NCI-H82 treated with DMSO at 0.1 percent for 48 hours (cell line): ENCODE measurements around the gene NRIP2.

Experiments used
- DNase-seq: peaks from one replicate; lab custom pipeline; 2025; ENCODE audit not compliant: unreplicated experiment; lab: John Stamatoyannopoulos, UW

NRIP2 gene

DNA sequence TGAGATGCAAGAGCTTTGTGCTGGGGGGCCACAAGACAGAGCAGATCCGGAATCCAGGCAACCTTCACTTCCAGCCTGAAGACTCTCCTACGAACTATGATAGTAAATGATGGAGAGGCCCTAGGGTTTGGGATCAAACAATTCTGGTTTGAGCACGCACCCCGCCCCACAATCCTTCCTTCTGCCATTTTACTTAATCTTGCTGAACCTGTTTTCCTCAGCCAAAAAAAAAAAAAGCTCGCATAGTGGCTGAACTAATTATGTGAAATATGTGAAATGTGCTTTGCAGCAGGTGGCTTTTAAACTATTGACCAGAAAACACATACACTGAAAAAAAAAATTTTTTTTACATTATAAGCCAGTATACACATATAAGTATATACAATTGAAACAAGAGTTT is 23.0 kb downstream of the NRIP2 start:
- no peak for DNase-seq

DNA sequence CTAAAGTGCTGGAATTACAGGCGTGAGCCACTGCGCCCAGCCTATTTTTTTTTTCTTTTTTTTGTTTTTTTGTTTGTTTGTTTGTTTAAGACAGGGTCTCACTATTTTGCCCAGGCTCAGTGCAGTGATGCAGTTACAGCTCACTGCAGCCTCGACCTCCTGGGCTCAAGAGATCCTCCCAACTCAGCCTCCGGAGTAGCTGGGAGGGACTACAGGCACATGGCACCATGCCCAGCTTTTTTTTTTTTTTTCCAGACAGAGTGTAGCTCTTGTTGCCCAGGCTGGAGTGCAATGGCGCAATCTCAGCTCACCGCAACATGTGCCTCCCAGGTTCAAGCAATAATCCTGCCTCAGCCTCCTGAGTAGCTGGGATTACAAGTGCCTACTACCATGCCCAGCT is 28.1 kb downstream of the NRIP2 start:
- no peak for DNase-seq

DNA sequence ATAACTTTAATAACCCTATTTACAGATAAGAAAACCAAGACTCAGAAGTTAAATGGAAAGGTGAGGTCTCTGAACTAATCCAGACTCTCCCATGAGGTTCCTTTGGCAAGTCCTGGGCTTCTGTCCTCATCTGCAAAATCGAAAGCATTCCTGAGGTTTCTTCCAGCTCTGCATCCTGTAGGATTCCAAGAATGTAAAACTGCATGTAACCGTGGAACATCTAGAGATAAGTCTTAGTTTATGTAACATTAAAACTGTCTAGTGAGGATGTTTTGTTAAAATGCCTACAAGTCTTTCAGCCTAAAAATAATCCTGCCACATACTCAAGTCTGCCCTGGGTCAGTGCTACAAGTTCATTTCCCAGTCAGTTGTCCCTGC is 29.7 kb downstream of the NRIP2 start:
- DNase-seq = no peak

- no peak for DNase-seq
Observed at GRCh38 chr12:2804393-2805142, 30.3 kb downstream of the NRIP2 start.

DNA sequence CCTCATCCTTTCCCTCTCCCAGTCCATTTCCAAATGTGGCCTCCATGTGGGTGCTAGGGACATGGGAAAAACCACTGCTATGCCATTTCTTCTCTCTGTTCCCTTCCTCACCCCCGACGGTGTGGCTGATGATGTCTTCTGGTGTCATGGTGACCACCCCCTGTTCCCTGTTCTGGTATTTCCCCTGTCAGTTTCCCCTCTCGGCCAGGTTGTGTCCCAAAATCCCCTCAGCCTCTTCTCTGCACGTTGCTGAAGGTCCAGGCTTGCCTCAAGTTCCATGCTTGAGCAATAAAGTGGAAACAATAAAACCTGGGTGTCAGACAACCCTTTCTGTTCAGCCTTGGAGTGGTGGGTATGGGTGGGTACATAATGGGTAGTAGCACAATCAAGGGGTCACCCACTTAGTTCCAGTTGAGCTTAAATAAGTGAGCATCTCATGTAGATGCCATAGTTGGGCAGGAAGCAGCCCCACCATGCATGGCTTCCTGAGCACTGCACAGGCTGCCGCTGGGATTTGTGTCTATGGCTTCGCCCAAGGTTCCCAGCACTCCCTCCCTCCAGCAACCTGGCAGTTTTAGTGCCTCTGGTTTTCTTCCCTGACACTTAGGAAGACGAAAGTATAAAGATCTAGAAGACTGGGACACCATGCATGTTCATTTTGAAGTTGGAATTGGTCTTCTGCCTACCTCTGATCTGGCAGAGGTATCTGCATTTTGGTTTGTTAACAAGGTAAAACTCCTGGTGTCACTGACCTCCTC is 31.0 kb downstream of the NRIP2 start:
- no peak for DNase-seq

DNA sequence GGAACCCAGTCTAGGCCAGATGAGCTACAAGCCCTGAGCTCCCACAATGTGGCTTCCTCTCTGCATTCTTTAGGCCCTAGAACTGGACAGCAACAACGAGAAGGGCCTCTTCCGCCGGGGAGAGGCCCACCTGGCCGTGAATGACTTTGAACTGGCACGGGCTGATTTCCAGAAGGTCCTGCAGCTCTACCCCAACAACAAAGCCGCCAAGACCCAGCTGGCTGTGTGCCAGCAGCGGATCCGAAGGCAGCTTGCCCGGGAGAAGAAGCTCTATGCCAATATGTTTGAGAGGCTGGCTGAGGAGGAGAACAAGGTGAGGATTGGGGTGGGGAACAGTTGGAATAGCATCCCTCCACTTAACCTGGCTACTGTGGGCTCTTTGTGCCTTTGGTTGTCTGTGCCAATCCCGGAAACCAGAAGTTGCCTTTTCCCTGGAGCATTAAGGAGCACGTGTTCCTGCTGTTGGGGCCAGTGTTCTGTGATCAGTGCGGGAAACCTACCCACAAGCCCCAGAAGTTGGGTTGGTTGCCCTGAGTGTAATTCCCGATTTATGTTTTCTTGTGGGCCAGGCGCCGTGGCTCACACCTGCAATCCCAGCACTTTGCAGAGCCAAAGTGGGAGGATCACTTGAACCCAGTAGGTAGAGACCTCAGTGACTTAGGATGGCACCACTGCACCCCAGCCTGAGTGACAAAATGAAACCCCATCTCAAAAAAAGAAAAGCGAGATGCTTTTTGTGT is 33.6 kb downstream of the NRIP2 start:
- no peak for DNase-seq

GRCh38 chr12:2800046-2800570 is 34.7 kb downstream of the NRIP2 start:
- DNase-seq = no peak

GRCh38 chr12:2797721-2798418 is 37.0 kb downstream of the NRIP2 start:
- no peak for DNase-seq

- DNase-seq = no peak
Observed at GRCh38 chr12:2796187-2796666, 38.6 kb downstream of the NRIP2 start.

- peak; percentile 17 for DNase-seq
Observed at GRCh38 chr12:2795291-2796186, 39.3 kb downstream of the NRIP2 start.

- DNase-seq = peak; percentile 45
Observed at GRCh38 chr12:2794736-2795289, 40.0 kb downstream of the NRIP2 start, which contains the start of gene FKBP4. Gene FKBP4 (plus strand): TSS chr12:2794970. CDS start chr12:2795140, 170 bp downstream.

GRCh38 chr12:2794191-2794735 is 40.6 kb downstream of the NRIP2 start:
- no peak for DNase-seq

GRCh38 chr12:2793561-2793960 is 41.3 kb downstream of the NRIP2 start:
- no peak for DNase-seq

GRCh38 chr12:2792671-2793500 is 41.9 kb downstream of the NRIP2 start:
- no peak for DNase-seq

DNA sequence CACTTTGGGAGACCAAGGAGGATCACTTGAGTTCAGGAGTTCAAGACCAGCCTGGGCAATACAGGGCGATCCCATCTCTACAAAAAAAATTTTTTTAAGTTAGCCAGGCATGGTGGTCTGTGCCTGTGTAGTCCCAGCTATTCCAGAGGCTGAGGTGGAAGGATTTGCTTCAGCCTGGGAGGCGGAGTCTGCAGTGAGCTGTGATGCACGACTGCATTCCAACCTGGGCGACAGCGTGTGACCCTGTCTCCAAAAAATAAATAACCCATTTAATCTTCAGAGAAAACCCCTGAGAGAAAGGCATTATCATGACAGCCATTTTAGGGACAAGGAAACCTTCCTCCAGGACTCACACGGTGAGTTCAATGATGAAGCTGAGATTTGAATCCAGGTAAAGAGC is 43.7 kb downstream of the NRIP2 start:
- DNase-seq = no peak

GRCh38 chr12:2785017-2785416 is 49.8 kb downstream of the NRIP2 start:
- no peak for DNase-seq

DNA sequence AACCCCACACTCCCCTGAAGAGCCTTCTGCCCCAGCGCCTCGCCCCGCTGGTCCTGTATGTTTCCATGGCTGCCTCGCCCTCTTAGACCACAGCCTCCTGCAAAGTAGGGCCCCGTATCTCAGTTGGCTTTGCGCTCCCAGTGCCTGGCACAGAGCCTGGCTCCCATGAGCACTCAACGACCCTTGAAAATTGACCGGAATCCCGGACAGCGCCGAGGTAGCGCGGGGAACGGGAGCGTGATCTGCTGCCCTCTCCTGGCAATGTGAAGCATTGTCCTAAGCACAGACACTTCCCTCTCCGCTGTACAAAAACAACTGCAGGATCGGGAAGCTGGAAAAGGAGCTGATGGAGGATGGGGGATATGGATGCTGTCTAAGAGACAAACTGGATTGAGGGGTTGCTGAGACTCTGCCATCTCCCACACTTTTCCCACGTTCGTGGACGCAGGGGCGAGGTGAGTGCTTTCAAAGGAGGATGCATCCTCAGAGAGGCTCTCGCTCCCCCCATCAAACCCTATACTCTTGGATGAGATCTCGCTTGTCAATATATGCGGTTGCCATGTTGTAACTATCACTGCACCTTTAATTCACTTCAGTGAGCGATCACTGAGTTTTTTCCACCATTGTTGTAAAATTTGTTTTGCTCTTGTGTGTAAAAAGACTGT is 50.8 kb downstream of the NRIP2 start:
- peak; percentile 41 for DNase-seq

GRCh38 chr12:2779281-2779680 is 55.6 kb downstream of the NRIP2 start:
- peak; percentile 19 for DNase-seq
